ENCODE results near the gene MISP. TPM values are rescaled to one million over a fixed set of nuclear protein-coding genes. Genes with fewer than 3 reads are reported as not detected.

The MISP gene
- total and polyA plus RNA-seq, 2 of the 13 experiments (the other 11 are each of a cell fraction or from before 2014, with no cell fraction given) = 0.67 to 1.3 TPM

DNA sequence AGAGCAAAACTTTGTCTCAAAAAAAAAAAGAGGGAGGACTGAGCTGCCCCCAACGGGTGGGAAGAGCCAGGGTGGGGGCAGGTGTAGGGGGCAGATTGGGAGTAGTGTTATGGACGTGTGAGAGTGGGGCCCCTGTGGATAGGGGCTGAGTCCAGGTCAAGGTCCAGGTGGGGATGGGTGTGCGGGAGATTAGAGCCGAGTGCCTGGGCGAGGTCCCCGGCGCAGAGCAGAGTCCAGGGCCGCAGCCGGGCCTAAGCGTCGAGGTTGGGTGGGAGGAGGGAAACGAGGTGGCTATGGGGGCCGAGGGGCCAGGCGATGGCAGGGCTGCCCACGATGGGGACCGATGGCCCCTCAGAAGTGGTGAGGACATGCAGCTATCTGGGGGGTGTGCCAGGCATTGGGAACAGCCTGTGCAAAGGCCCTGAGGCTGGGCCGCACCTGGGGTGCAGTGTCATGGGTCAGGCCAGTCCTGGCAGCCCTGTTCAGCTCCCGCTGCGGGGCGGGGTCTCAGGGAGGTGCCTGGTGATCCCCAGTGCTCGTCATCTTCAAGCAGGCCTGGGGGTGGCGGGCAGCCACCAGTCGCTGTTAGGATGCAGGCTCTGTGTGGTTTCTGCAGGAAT lies 12.3 kb upstream of the MISP start (continued):
- TF ChIP-seq ZNF609 (CRISPR knock-in tag; IDR thresholded peaks at IDR 0.05; ENCODE audit: borderline replicate concordance) (peak; percentile 85), NFYB (CRISPR knock-in tag; IDR thresholded peaks at IDR 0.05) (no peak), ZNF746 (CRISPR knock-in tag; IDR thresholded peaks at IDR 0.05) (peak; percentile 99), ZNF382 (CRISPR knock-in tag; IDR thresholded peaks at IDR 0.05; ENCODE audit: borderline replicate concordance) (no peak), ZNF354B (CRISPR knock-in tag; IDR thresholded peaks at IDR 0.05) (0 out of 2 replicates have a peak, but pooled peaks have one; percentile 35), RARG (CRISPR knock-in tag; IDR thresholded peaks at IDR 0.05; ENCODE audit: low read depth) (no peak), MEF2D (CRISPR knock-in tag; IDR thresholded peaks at IDR 0.05) (peak; percentile 80; the same call in 1 of the 2 replicates), ZBTB33 (CRISPR knock-in tag; IDR thresholded peaks at IDR 0.05) (peak; percentile 78), MIXL1 (CRISPR knock-in tag; IDR thresholded peaks at IDR 0.05) (peak; percentile 85), TARDBP (CRISPR knock-in tag; IDR thresholded peaks at IDR 0.05) (peak; percentile 98), ZNF513 (CRISPR knock-in tag; conservative IDR thresholded peaks at IDR 0.05) (no peak), HIVEP1 (CRISPR knock-in tag; IDR thresholded peaks at IDR 0.05) (peak; percentile 77), MED8 (CRISPR knock-in tag; IDR thresholded peaks at IDR 0.05; ENCODE audit: insufficient replicate concordance) (peak; percentile 83), TBX2 (CRISPR knock-in tag; IDR thresholded peaks at IDR 0.05; ENCODE audit: borderline replicate concordance) (peak; percentile 96), TMF1 (CRISPR knock-in tag; IDR thresholded peaks at IDR 0.05; ENCODE audit: low read depth) (peak; percentile 86; the same call in 1 of the 2 replicates), STAT5B (CRISPR knock-in tag; IDR thresholded peaks at IDR 0.05) (peak; percentile 70; the same call in 1 of the 2 replicates), NFE2 (CRISPR knock-in tag; IDR thresholded peaks at IDR 0.05) (no peak), HNF4A (CRISPR knock-in tag; IDR thresholded peaks at IDR 0.05) (peak; percentile 100), ZNF674 (CRISPR knock-in tag; IDR thresholded peaks at IDR 0.05; ENCODE audit: low read depth) (no peak)
- TF ChIP-seq, protein P1, sequence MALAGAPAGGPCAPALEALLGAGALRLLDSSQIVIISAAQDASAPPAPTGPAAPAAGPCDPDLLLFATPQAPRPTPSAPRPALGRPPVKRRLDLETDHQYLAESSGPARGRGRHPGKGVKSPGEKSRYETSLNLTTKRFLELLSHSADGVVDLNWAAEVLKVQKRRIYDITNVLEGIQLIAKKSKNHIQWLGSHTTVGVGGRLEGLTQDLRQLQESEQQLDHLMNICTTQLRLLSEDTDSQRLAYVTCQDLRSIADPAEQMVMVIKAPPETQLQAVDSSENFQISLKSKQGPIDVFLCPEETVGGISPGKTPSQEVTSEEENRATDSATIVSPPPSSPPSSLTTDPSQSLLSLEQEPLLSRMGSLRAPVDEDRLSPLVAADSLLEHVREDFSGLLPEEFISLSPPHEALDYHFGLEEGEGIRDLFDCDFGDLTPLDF (CRISPR knock-in tag; IDR thresholded peaks at IDR 0.05) = no peak

Measured in HepG2 (cell line).